CD4-positive, CD25-positive, alpha-beta regulatory T cell (primary cell): ENCODE results near the gene NAA20. TPM values are rescaled to one million over a fixed set of nuclear protein-coding genes. Genes with fewer than 3 reads are reported as not detected.

Experiments
- ATAC-seq, 2 donors: fragments of 150-1000 bp; cut with Tn5 transposase; one replicate each; pipeline ENCODE4 v1.10.0; 2021; ENCODE audit warnings: low read depth in 2 of 2, moderate number of reproducible peaks in 2 of 2, moderate library complexity in 1 of 2
- DNase-seq, 3 donors: peaks; one replicate each; pipeline versions ENCODE4 v3.0.0 to v3.0.0-alpha.2; 2012 to 2022; ENCODE audit warnings: mixed read lengths in 1 of 3
- H3K27ac ChIP-seq: one replicate; pipeline ENCODE4 v1.7.0; 2013; ENCODE audit warnings: mild to moderate bottlenecking, low read length; ENCODE audit not compliant: insufficient read depth, poor library complexity, severe bottlenecking
- H3K27me3 ChIP-seq: one replicate; pipeline ENCODE4 v1.7.0; 2013; ENCODE audit warnings: low read length; ENCODE audit not compliant: control insufficient read depth, insufficient read depth
- H3K36me3 ChIP-seq: one replicate; pipeline ENCODE4 v1.7.0; 2013; ENCODE audit warnings: mild to moderate bottlenecking, low read length, moderate library complexity; ENCODE audit not compliant: control insufficient read depth, insufficient read depth
- H3K4me1 ChIP-seq: 2 replicates; pipeline ENCODE4 v1.7.0; 2013; ENCODE audit warnings: mild to moderate bottlenecking, low read length; ENCODE audit not compliant: insufficient read depth, control insufficient read depth, poor library complexity, severe bottlenecking
- H3K4me3 ChIP-seq: one replicate; pipeline ENCODE4 v1.7.0; 2013; ENCODE audit warnings: low read depth, mild to moderate bottlenecking, low read length, moderate library complexity
- H3K9me3 ChIP-seq, 2 experiments: 1 replicate in 1 of 2; 2 replicates in 1 of 2; pipeline ENCODE4 v1.7.0; 2013; ENCODE audit warnings: low read length in 2 of 2, mild to moderate bottlenecking in 1 of 2, moderate library complexity in 1 of 2; ENCODE audit not compliant: control insufficient read depth in 2 of 2
- H3K27ac Mint-ChIP-seq, 3 donors: one replicate each; pipeline ENCODE4 v1.8.0; 2020 to 2022; ENCODE audit warnings: mild to moderate bottlenecking in 3 of 3, mixed read lengths in 3 of 3, moderate library complexity in 2 of 3
- H3K27me3 Mint-ChIP-seq: one replicate; pipeline ENCODE4 v1.8.0; 2022; ENCODE audit warnings: mild to moderate bottlenecking, mixed read lengths
- H3K36me3 Mint-ChIP-seq: one replicate; pipeline ENCODE4 v1.8.0; 2020; ENCODE audit warnings: mixed read lengths
- H3K4me1 Mint-ChIP-seq, 4 donors: one replicate each; pipeline ENCODE4 v1.8.0; 2020 to 2022; ENCODE audit warnings: mixed read lengths in 4 of 4, mild to moderate bottlenecking in 1 of 4
- H3K4me3 Mint-ChIP-seq, 4 donors: one replicate each; pipeline ENCODE4 v1.8.0; 2020 to 2022; ENCODE audit warnings: mild to moderate bottlenecking in 4 of 4, mixed read lengths in 4 of 4, moderate library complexity in 3 of 4
- H3K9me3 Mint-ChIP-seq, 7 donors: one replicate each; pipeline ENCODE4 v1.8.0; 2020 to 2022; ENCODE audit warnings: mixed read lengths in 7 of 7, mild to moderate bottlenecking in 3 of 7, moderate library complexity in 2 of 7
- polyA plus RNA-seq, 4 donors: library from polyadenylated mRNA; unstranded; fragments of 300-500 nt; fragmentation: Illumina TruSeq; gene quantifications; one replicate each; pipeline ENCODE4 v1.2.3, GENCODE V29; 2021
- total RNA-seq: library from RNA; stranded (reverse); gene quantifications from one replicate; pipeline ENCODE4 v1.2.3, GENCODE V29; 2022

The NAA20 gene
- total and polyA plus RNA-seq, 5 donors from 2014 or later = 19.6 to 77.4 (median 69.9) TPM

DNA sequence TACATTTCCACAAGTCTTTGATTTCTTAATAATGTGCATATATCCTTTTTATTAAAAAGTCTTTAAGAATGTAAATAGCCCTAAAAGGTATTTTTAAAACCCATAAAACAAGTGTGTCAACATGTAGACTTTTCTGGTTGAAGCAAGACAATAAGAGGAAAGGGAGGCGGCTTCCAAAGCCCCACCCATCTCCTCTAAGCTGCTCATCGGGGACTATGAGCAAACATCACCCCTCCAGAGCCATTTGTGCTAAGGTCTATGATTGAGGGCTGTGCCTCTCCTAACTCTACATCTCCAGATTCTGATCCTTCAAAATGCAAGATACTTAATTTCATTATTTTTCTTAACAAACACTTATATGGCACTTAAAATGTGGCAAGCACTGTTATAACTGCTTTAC, 2.5 kb upstream of the NAA20 start:
- Histone ChIP-seq H3K9me3 (no peaks in the 10 kb centered on the region), H3K4me1 (peaks cover 25% of the 10 kb centered on the region), H3K36me3 (no peaks in the 10 kb centered on the region), H3K27ac (no peak overlapping the region), H3K4me3 (no peak overlapping the region), H3K27me3 (peaks cover 3% of the 10 kb centered on the region)
- DNase-seq (peak in 1 of 3 donors; percentile 34), ATAC-seq (no peak)
- H3K36me3 Mint-ChIP-seq = peaks cover under 1% of the 10 kb centered on the region
- peaks cover 11 to 35% (median 21%) of the 10 kb centered on the region in 4 donors for H3K4me1 Mint-ChIP-seq
- peaks cover 40% of the 10 kb centered on the region for H3K27me3 Mint-ChIP-seq
- peaks cover 0 to 2% (median 0%) of the 10 kb centered on the region in 7 donors for H3K9me3 Mint-ChIP-seq
- peak overlapping the region; percentile 32 to 95 (median 42) for H3K4me3 Mint-ChIP-seq
- H3K27ac Mint-ChIP-seq = peak overlapping the region in 2 of 3 donors; percentile 52 to 70

DNA sequence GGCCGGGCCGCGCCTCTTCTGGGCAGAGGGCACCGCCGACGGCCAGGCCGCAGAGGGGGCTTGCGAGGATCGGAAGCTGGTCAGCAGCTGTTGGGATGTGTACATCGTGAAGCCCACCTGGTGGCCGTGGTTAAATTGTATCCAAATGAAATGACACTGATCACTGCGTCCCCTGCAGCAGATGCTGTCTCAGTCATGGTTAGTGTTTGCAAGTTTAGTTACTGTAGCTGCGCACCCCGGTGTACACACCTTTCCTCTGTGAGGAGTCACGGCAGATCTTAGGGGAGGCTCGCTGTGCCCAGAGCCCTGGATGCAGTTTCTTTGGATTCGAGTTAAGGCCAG, 653 bp downstream of the NAA20 start:
- Histone ChIP-seq H3K4me3 (peak overlapping the region; percentile 83), H3K27me3 (no peaks in the 10 kb centered on the region), H3K36me3 (peaks cover 2% of the 10 kb centered on the region), H3K9me3 (no peaks in the 10 kb centered on the region), H3K27ac (peak overlapping the region; percentile 75), H3K4me1 (peaks cover 34% of the 10 kb centered on the region)
- Mint-ChIP-seq H3K9me3 (no peaks in the 10 kb centered on the region), H3K4me1 (peaks cover 29 to 65% (median 43%) of the 10 kb centered on the region in 4 donors), H3K36me3 (peaks cover 6% of the 10 kb centered on the region), H3K27ac (peak overlapping the region in 2 of 3 donors; percentile 84 to 89), H3K4me3 (peak overlapping the region; percentile 89 to 95 (median 93)), H3K27me3 (peaks cover 13% of the 10 kb centered on the region)
- ATAC-seq = no peak
- DNase-seq = peak in 2 of 3 donors; percentile 5 to 53

DNA sequence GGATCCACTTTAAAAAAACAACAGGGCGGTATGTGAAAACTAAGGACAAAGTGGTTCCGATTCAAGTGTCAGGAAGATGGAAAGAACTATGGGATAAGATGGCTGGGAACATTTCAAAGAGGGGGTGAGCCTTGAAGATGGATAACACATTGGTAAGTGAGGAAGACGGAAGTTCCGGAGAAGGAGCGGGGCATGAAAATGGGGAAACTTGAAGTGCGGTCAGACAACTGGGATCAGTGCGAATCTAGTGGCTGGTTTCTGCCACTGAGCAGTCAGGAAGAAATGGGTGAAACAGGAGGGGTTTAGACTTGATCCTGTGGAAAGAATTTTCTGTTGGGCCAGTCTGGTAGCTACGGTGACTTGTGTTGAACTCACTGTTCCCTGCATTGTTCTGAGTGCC, 1.2 kb downstream of the NAA20 start:
- DNase-seq = no peak
- peaks cover 30 to 67% (median 46%) of the 10 kb centered on the region in 4 donors for H3K4me1 Mint-ChIP-seq
- Histone ChIP-seq H3K27ac (no peak overlapping the region), H3K9me3 (no peaks in the 10 kb centered on the region), H3K27me3 (no peaks in the 10 kb centered on the region), H3K4me3 (peak overlapping the region; percentile 83), H3K4me1 (peaks cover 34% of the 10 kb centered on the region), H3K36me3 (peaks cover 2% of the 10 kb centered on the region)
- H3K36me3 Mint-ChIP-seq = peaks cover 6% of the 10 kb centered on the region
- peak overlapping the region; percentile 89 to 95 (median 93) for H3K4me3 Mint-ChIP-seq
- no peak for ATAC-seq
- H3K9me3 Mint-ChIP-seq = no peaks in the 10 kb centered on the region
- H3K27ac Mint-ChIP-seq = peak overlapping the region; percentile 55 to 87 (median 84)
- peaks cover 8% of the 10 kb centered on the region for H3K27me3 Mint-ChIP-seq

DNA sequence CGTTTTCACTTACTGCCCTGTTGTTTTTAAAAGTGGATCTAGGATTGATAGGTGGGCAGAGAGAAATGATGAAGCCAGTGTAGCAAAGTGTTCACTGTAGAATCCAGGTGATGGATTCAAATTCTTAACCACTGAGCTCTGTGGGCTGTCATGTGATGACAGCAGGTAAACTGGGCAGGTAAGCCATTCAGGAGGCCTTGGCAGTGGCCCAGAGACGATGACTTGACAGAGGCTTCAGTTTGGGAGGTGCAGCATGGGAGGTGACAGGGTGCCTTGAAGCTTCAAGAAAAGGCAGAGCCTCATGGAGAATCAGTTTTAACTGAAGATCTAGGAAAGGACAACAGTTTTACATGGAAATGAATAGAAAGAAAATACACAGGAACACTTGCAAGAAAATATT, 2.0 kb downstream of the NAA20 start:
- Mint-ChIP-seq H3K4me3 (peak overlapping the region; percentile 89 to 95 (median 92)), H3K9me3 (no peaks in the 10 kb centered on the region), H3K4me1 (peaks cover 34 to 69% (median 53%) of the 10 kb centered on the region in 4 donors), H3K36me3 (peaks cover 6% of the 10 kb centered on the region), H3K27ac (peak overlapping the region in 2 of 3 donors; percentile 75 to 84), H3K27me3 (peaks cover 4% of the 10 kb centered on the region)
- Histone ChIP-seq H3K4me1 (peaks cover 34% of the 10 kb centered on the region), H3K4me3 (peak overlapping the region; percentile 20), H3K36me3 (peaks cover 2% of the 10 kb centered on the region), H3K27me3 (no peaks in the 10 kb centered on the region), H3K27ac (no peak overlapping the region), H3K9me3 (no peaks in the 10 kb centered on the region)
- ATAC-seq (no peak), DNase-seq (no peak)

DNA sequence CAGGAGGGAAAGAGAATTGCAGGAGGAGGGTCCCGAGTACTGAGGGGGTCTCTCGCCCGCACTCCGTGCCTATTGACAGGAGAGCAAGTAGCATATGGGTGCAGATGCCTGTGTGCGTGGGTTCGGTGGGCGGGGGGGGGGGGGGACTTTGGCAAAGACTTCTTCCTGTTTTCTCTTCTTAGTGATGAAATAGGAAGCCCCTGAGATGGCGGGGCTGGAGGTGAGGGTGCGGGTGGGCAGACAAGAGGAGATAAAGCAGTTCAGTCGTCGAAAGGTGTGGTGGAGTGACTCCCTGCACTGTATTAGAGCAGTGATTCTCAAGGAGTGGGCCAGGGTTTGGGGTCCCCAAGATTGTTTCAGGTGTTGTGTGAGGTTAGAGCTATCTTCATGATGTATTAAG, 3.7 kb downstream of the NAA20 start:
- H3K4me3 Mint-ChIP-seq = peak overlapping the region in 2 of 4 donors; percentile 60 to 95
- H3K27ac Mint-ChIP-seq = peak overlapping the region in 2 of 3 donors; percentile 25 to 83
- DNase-seq (no peak), ATAC-seq (no peak)
- H3K36me3 Mint-ChIP-seq = peaks cover 6% of the 10 kb centered on the region
- Histone ChIP-seq H3K9me3 (no peaks in the 10 kb centered on the region), H3K36me3 (peaks cover 10% of the 10 kb centered on the region), H3K27me3 (no peaks in the 10 kb centered on the region), H3K4me3 (no peak overlapping the region), H3K4me1 (peaks cover 34% of the 10 kb centered on the region), H3K27ac (no peak overlapping the region)
- no peaks in the 10 kb centered on the region for H3K9me3 Mint-ChIP-seq
- H3K4me1 Mint-ChIP-seq = peaks cover 33 to 78% (median 60%) of the 10 kb centered on the region in 4 donors
- H3K27me3 Mint-ChIP-seq = no peaks in the 10 kb centered on the region

DNA sequence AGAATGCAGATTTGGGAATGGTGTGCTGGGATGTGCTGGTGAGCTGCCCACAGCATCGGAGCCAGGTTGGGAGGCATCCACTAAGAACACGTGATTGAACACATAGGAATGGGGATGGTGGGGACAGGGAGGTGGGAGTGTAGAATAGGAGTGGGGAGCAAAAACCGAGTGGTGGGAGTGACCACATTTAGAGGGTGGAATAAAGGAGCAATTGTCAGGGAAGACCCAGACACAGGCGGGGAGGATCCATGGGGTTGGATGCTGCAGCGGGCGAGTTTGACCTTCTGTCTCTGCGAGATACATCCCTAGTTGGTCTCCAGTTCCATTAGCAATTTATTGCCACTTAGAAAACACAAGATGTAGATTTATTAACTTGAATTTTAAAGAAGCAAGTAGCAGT, 4.7 kb downstream of the NAA20 start:
- Mint-ChIP-seq H3K4me1 (peaks cover 32 to 76% (median 58%) of the 10 kb centered on the region in 4 donors), H3K36me3 (peaks cover 11% of the 10 kb centered on the region), H3K9me3 (no peaks in the 10 kb centered on the region), H3K27ac (peak overlapping the region in 2 of 3 donors; percentile 39 to 84), H3K4me3 (no peak overlapping the region), H3K27me3 (no peaks in the 10 kb centered on the region)
- Histone ChIP-seq H3K4me3 (no peak overlapping the region), H3K9me3 (no peaks in the 10 kb centered on the region), H3K4me1 (peaks cover 30% of the 10 kb centered on the region), H3K27ac (peak overlapping the region; percentile 24), H3K27me3 (no peaks in the 10 kb centered on the region), H3K36me3 (peaks cover 18% of the 10 kb centered on the region)
- ATAC-seq (no peak), DNase-seq (no peak)

DNA sequence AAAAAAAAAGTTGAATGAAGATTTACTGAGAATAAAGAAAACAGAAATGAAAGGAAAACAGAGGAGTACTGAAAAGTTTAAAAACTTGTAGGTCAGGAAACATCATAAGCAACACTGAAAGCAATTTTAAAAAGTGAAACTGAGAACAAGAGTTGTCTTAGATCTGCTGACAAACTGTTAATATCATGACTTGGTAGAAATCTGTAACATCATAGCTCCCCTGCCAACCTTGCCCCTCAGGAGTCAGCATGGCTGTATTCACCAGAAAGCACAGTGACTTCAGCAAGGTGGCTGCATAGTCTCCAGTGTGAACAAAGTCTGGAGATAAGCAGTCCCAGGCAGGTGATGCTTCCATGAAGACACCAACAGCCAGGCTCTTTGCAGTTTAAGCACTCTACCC, 5.3 kb downstream of the NAA20 start:
- Histone ChIP-seq H3K4me3 (no peak overlapping the region), H3K9me3 (no peaks in the 10 kb centered on the region), H3K36me3 (peaks cover 21% of the 10 kb centered on the region), H3K27me3 (no peaks in the 10 kb centered on the region), H3K27ac (no peak overlapping the region), H3K4me1 (peaks cover 26% of the 10 kb centered on the region)
- peak in 1 of 3 donors; percentile 57 for DNase-seq
- peak overlapping the region in 1 of 3 donors; percentile 36 for H3K27ac Mint-ChIP-seq
- peaks cover 28 to 72% (median 56%) of the 10 kb centered on the region in 4 donors for H3K4me1 Mint-ChIP-seq
- no peaks in the 10 kb centered on the region for H3K27me3 Mint-ChIP-seq
- ATAC-seq = no peak
- H3K36me3 Mint-ChIP-seq = peaks cover 13% of the 10 kb centered on the region
- no peaks in the 10 kb centered on the region for H3K9me3 Mint-ChIP-seq
- H3K4me3 Mint-ChIP-seq = peak overlapping the region in 1 of 4 donors; percentile 73

GRCh38 chr20:20023395-20023794, 6.2 kb downstream of the NAA20 start:
- H3K4me1 ChIP-seq = peaks cover 17% of the 10 kb centered on the region
- H3K27ac ChIP-seq = no peak overlapping the region
- DNase-seq = no peak
- H3K9me3 ChIP-seq = no peaks in the 10 kb centered on the region
- no peak overlapping the region for H3K4me3 ChIP-seq
- Mint-ChIP-seq H3K9me3 (no peaks in the 10 kb centered on the region), H3K36me3 (peaks cover 13% of the 10 kb centered on the region), H3K4me1 (peaks cover 30 to 65% (median 51%) of the 10 kb centered on the region in 4 donors), H3K27me3 (no peaks in the 10 kb centered on the region), H3K27ac (peak overlapping the region in 1 of 3 donors; percentile 31), H3K4me3 (peak overlapping the region in 1 of 4 donors; percentile 16)
- H3K36me3 ChIP-seq = peaks cover 27% of the 10 kb centered on the region
- no peak for ATAC-seq
- H3K27me3 ChIP-seq = no peaks in the 10 kb centered on the region
